Measurements from ENCODE around the gene CCDC85B.
"Not testable (repeated sequence)": the region's sequence is repeated elsewhere in the genome, so short reads cannot be mapped to it uniquely, and the experiment has no call there.

The CCDC85B gene

GRCh38 chr11:65892137-65892540 is 1.7 kb downstream of the CCDC85B start:
- Histone ChIP-seq H3K27ac (ENCODE audit: insufficient read depth in 1 of 2, low read depth in 1 of 2, low read length in 2 of 2, poor library complexity in 1 of 2, severe bottlenecking in 2 of 2) (peak overlapping the region in 1 of 2 experiments; percentile 68), H3K36me3 (ENCODE audit: control insufficient read depth in 4 of 4, insufficient read depth in 4 of 4, low read length in 3 of 4) (peaks cover 0 to 16% (median 6%) of the 10 kb centered on the region in 4 experiments), H3K4me1 (ENCODE audit: control extremely low read depth in 1 of 4, control insufficient read depth in 4 of 4, insufficient read depth in 4 of 4, low read length in 3 of 4) (peaks cover 11 to 75% (median 68%) of the 10 kb centered on the region in 4 experiments), H3K4me3 (ENCODE audit: control insufficient read depth in 1 of 7, extremely low read depth in 1 of 7, insufficient read depth in 4 of 7, low read depth in 2 of 7, low read length in 6 of 7) (peak overlapping the region in 6 of 7 experiments; percentile 62 to 97 (median 78))
- DNase-seq; H3K9me3 ChIP-seq (ENCODE audit: control extremely low read depth in 1 of 5, control insufficient read depth in 4 of 5, insufficient read depth in 2 of 5, low read depth in 1 of 5, low read length in 4 of 5); H3K27me3 ChIP-seq (replicated peaks in 2 of 5; ENCODE audit: control insufficient read depth in 4 of 5, insufficient read depth in 5 of 5, low read length in 4 of 5): not testable (repeated sequence)
- CTCF ChIA-PET: interaction anchor here (0.9 to 4.3 kb wide), 6 partner anchors 10 to 92 kb away, joined by 3 to 40 read pairs (median 5); partner anchors contain the start of gene FOSL1
- WGBS (ENCODE audit: insufficient coverage): 91% methylated on average over 3 of the region's 5 CpGs
- POLR2A ChIA-PET: interaction anchor here (0.9 to 3.6 kb wide), 8 partner anchors 9 to 278 kb away, joined by 3 to 33 read pairs (median 4); partner anchors contain the start of gene FOSL1

GRCh38 chr11:65892661-65893317 is 2.3 kb downstream of the CCDC85B start:
- 84% methylated on average over 7 of the region's 10 CpGs for WGBS (ENCODE audit: insufficient coverage)

GRCh38 chr11:65894034-65894591 is 3.6 kb downstream of the CCDC85B start:
- 12% methylated on average over 16 of the region's 16 CpGs for WGBS (ENCODE audit: insufficient coverage)
- Histone ChIP-seq H3K27ac (ENCODE audit: insufficient read depth in 1 of 2, low read depth in 1 of 2, low read length in 2 of 2, poor library complexity in 1 of 2, severe bottlenecking in 2 of 2) (peak overlapping the region; percentile 40 to 77), H3K4me3 (ENCODE audit: control insufficient read depth in 1 of 7, extremely low read depth in 1 of 7, insufficient read depth in 4 of 7, low read depth in 2 of 7, low read length in 6 of 7) (peak overlapping the region in 6 of 7 experiments; percentile 29 to 70 (median 53)), H3K36me3 (ENCODE audit: control insufficient read depth in 4 of 4, insufficient read depth in 4 of 4, low read length in 3 of 4) (peaks cover 0 to 13% (median 5%) of the 10 kb centered on the region in 4 experiments), H3K9me3 (ENCODE audit: control extremely low read depth in 1 of 5, control insufficient read depth in 4 of 5, insufficient read depth in 2 of 5, low read depth in 1 of 5, low read length in 4 of 5) (no peaks in the 10 kb centered on the region), H3K4me1 (ENCODE audit: control extremely low read depth in 1 of 4, control insufficient read depth in 4 of 4, insufficient read depth in 4 of 4, low read length in 3 of 4) (peaks cover 11 to 67% (median 63%) of the 10 kb centered on the region in 4 experiments), H3K27me3 (replicated peaks in 2 of 5; ENCODE audit: control insufficient read depth in 4 of 5, insufficient read depth in 5 of 5, low read length in 4 of 5) (no peaks in the 10 kb centered on the region)
- ChIA-PET CTCF (interaction anchor here (0.6 to 2.3 kb wide), 8 partner anchors 9 to 68 kb away, joined by 3 to 7 read pairs (median 4); no protein-coding TSS in a partner anchor), POLR2A (interaction anchor here (0.5 to 2.2 kb wide), 7 partner anchors 9 to 784 kb away, joined by 3 to 8 read pairs (median 5); partner anchors contain the start of genes C11orf68, CFL1, CTSW and DRAP1)
- DNase-seq: peak in 2 of 3 donors; percentile 64 to 78

More at GRCh38 chr11:65892661-65893317, 2.3 kb downstream of the CCDC85B start:
- Histone ChIP-seq H3K36me3 (ENCODE audit: control insufficient read depth in 4 of 4, insufficient read depth in 4 of 4, low read length in 3 of 4) (peaks cover 0 to 13% (median 5%) of the 10 kb centered on the region in 4 experiments), H3K4me3 (ENCODE audit: control insufficient read depth in 1 of 7, extremely low read depth in 1 of 7, insufficient read depth in 4 of 7, low read depth in 2 of 7, low read length in 6 of 7) (peak overlapping the region in 3 of 7 experiments; percentile 23 to 76 (median 45)), H3K27me3 (replicated peaks in 2 of 5; ENCODE audit: control insufficient read depth in 4 of 5, insufficient read depth in 5 of 5, low read length in 4 of 5) (no peaks in the 10 kb centered on the region), H3K4me1 (ENCODE audit: control extremely low read depth in 1 of 4, control insufficient read depth in 4 of 4, insufficient read depth in 4 of 4, low read length in 3 of 4) (peaks cover 11 to 69% (median 62%) of the 10 kb centered on the region in 4 experiments), H3K27ac (ENCODE audit: insufficient read depth in 1 of 2, low read depth in 1 of 2, low read length in 2 of 2, poor library complexity in 1 of 2, severe bottlenecking in 2 of 2) (peak overlapping the region in 1 of 2 experiments; percentile 68), H3K9me3 (ENCODE audit: control extremely low read depth in 1 of 5, control insufficient read depth in 4 of 5, insufficient read depth in 2 of 5, low read depth in 1 of 5, low read length in 4 of 5) (no peaks in the 10 kb centered on the region)
- ChIA-PET POLR2A (interaction anchor here (0.6 to 3.6 kb wide), 9 partner anchors 8 to 39 kb away, joined by 3 to 33 read pairs (median 5); partner anchors contain the start of genes C11orf68, CFL1, DRAP1 and FOSL1), CTCF (interaction anchor here (1.0 to 4.3 kb wide), 6 partner anchors 9 to 91 kb away, joined by 3 to 40 read pairs (median 3); partner anchors contain the start of gene FOSL1)
- no peak for DNase-seq

GRCh38 chr11:65895482-65895981 is 5.1 kb downstream of the CCDC85B start:
- H3K9me3 ChIP-seq (ENCODE audit: control extremely low read depth in 1 of 5, control insufficient read depth in 4 of 5, insufficient read depth in 2 of 5, low read depth in 1 of 5, low read length in 4 of 5): no peaks in the 10 kb centered on the region
- 96% methylated on average over 3 of the region's 5 CpGs for WGBS (ENCODE audit: insufficient coverage)
- H3K36me3 ChIP-seq (ENCODE audit: control insufficient read depth in 4 of 4, insufficient read depth in 4 of 4, low read length in 3 of 4): peaks cover 0 to 13% (median 5%) of the 10 kb centered on the region in 4 experiments
- DNase-seq: no peak
- ChIA-PET POLR2A (no interaction called here), CTCF (interaction anchor here (4.3 kb wide), 1 partner anchor 10 kb away, joined by 41 read pairs; the partner anchor contains the start of gene FIBP)
- no peak overlapping the region for H3K27ac ChIP-seq (ENCODE audit: insufficient read depth in 1 of 2, low read depth in 1 of 2, low read length in 2 of 2, poor library complexity in 1 of 2, severe bottlenecking in 2 of 2)
- H3K4me3 ChIP-seq (ENCODE audit: control insufficient read depth in 1 of 7, extremely low read depth in 1 of 7, insufficient read depth in 4 of 7, low read depth in 2 of 7, low read length in 6 of 7): no peak overlapping the region
- peaks cover 5 to 64% (median 61%) of the 10 kb centered on the region in 4 experiments for H3K4me1 ChIP-seq (ENCODE audit: control extremely low read depth in 1 of 4, control insufficient read depth in 4 of 4, insufficient read depth in 4 of 4, low read length in 3 of 4)
- no peaks in the 10 kb centered on the region for H3K27me3 ChIP-seq (replicated peaks in 2 of 5; ENCODE audit: control insufficient read depth in 4 of 5, insufficient read depth in 5 of 5, low read length in 4 of 5)

- Histone ChIP-seq H3K4me1 (ENCODE audit: control extremely low read depth in 1 of 4, control insufficient read depth in 4 of 4, insufficient read depth in 4 of 4, low read length in 3 of 4) (peaks cover 5 to 64% (median 55%) of the 10 kb centered on the region in 4 experiments), H3K9me3 (ENCODE audit: control extremely low read depth in 1 of 5, control insufficient read depth in 4 of 5, insufficient read depth in 2 of 5, low read depth in 1 of 5, low read length in 4 of 5) (no peaks in the 10 kb centered on the region), H3K36me3 (ENCODE audit: control insufficient read depth in 4 of 4, insufficient read depth in 4 of 4, low read length in 3 of 4) (peaks cover 0 to 13% (median 5%) of the 10 kb centered on the region in 4 experiments), H3K27ac (ENCODE audit: insufficient read depth in 1 of 2, low read depth in 1 of 2, low read length in 2 of 2, poor library complexity in 1 of 2, severe bottlenecking in 2 of 2) (no peak overlapping the region), H3K4me3 (ENCODE audit: control insufficient read depth in 1 of 7, extremely low read depth in 1 of 7, insufficient read depth in 4 of 7, low read depth in 2 of 7, low read length in 6 of 7) (no peak overlapping the region), H3K27me3 (replicated peaks in 2 of 5; ENCODE audit: control insufficient read depth in 4 of 5, insufficient read depth in 5 of 5, low read length in 4 of 5) (no peaks in the 10 kb centered on the region)
- POLR2A ChIA-PET: interaction anchor here (0.6 to 1.0 kb wide), 2 partner anchors 19 to 87 kb away, joined by 4 read pairs; no protein-coding TSS in a partner anchor
- CTCF ChIA-PET: interaction anchor here (0.9 to 4.3 kb wide), 3 partner anchors 10 to 184 kb away, joined by 3 to 41 read pairs (median 4); partner anchors contain the start of genes FIBP and KAT5
- no peak for DNase-seq
- WGBS (ENCODE audit: insufficient coverage): 97% methylated on average over 12 of the region's 14 CpGs
Measured at GRCh38 chr11:65896034-65896999, 5.8 kb downstream of the CCDC85B start.

GRCh38 chr11:65897020-65897471 is 6.6 kb downstream of the CCDC85B start:
- Histone ChIP-seq H3K27ac (ENCODE audit: insufficient read depth in 1 of 2, low read depth in 1 of 2, low read length in 2 of 2, poor library complexity in 1 of 2, severe bottlenecking in 2 of 2) (no peak overlapping the region), H3K4me1 (ENCODE audit: control extremely low read depth in 1 of 4, control insufficient read depth in 4 of 4, insufficient read depth in 4 of 4, low read length in 3 of 4) (peaks cover 3 to 59% (median 52%) of the 10 kb centered on the region in 4 experiments), H3K9me3 (ENCODE audit: control extremely low read depth in 1 of 5, control insufficient read depth in 4 of 5, insufficient read depth in 2 of 5, low read depth in 1 of 5, low read length in 4 of 5) (no peaks in the 10 kb centered on the region), H3K36me3 (ENCODE audit: control insufficient read depth in 4 of 4, insufficient read depth in 4 of 4, low read length in 3 of 4) (peaks cover 0 to 13% (median 5%) of the 10 kb centered on the region in 4 experiments), H3K27me3 (replicated peaks in 2 of 5; ENCODE audit: control insufficient read depth in 4 of 5, insufficient read depth in 5 of 5, low read length in 4 of 5) (no peaks in the 10 kb centered on the region), H3K4me3 (ENCODE audit: control insufficient read depth in 1 of 7, extremely low read depth in 1 of 7, insufficient read depth in 4 of 7, low read depth in 2 of 7, low read length in 6 of 7) (no peak overlapping the region)
- DNase-seq: no peak
- POLR2A ChIA-PET: interaction anchor here (1.0 kb wide), 1 partner anchor 19 kb away, joined by 4 read pairs; no protein-coding TSS in a partner anchor
- 98% methylated on average over 4 of the region's 4 CpGs for WGBS (ENCODE audit: insufficient coverage)
- CTCF ChIA-PET: interaction anchor here (0.9 to 4.3 kb wide), 3 partner anchors 11 to 185 kb away, joined by 3 to 41 read pairs (median 4); partner anchors contain the start of genes FIBP and KAT5
